ENCODE results near the gene JAG2. TPM values are rescaled to one million over a fixed set of nuclear protein-coding genes. Genes with fewer than 3 reads are reported as not detected.
A peak's percentile ranks its signal among the peaks of the same experiment; 100 is the strongest.

Gene JAG2
- total RNA-seq, 1 donor from 2014 or later, result 7.0 TPM

DNA sequence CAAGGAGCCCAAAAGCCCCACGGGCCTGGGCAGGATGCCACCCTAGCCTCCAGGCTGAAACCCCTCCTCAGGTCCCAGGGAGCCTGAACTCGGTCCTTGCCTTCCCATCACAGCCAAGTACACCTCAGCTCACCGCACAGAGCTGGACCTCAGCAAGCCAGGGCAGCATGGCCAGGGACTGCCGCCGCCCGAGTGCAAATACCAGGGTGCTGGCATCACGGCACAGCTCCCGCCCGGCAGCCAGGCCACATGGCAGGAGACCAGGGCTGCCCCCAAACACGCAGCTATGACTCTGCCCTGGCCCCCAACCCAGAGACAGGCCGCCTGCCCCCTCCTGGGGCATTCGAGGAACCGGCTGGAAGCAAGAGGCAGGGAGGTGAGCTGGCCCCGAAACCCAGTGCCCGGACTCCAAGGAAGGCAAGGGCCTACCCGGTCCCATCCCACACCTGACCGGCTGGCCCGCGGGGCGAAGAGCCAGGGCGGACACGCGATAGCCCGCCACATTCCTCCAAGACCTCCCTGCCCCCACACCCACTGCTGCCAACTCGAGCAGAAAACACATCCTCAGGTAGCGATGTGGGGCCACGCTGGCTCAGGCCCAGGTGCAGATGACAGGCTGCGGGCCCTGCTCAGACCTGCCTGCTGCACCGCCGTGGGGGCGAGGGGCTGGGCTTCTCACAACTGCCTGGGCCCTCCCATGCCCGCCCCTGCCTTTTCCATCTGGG lies 2.7 kb downstream of the JAG2 start:
- DNase-seq (ENCODE audit: low spot score), result peak; percentile 30

DNA sequence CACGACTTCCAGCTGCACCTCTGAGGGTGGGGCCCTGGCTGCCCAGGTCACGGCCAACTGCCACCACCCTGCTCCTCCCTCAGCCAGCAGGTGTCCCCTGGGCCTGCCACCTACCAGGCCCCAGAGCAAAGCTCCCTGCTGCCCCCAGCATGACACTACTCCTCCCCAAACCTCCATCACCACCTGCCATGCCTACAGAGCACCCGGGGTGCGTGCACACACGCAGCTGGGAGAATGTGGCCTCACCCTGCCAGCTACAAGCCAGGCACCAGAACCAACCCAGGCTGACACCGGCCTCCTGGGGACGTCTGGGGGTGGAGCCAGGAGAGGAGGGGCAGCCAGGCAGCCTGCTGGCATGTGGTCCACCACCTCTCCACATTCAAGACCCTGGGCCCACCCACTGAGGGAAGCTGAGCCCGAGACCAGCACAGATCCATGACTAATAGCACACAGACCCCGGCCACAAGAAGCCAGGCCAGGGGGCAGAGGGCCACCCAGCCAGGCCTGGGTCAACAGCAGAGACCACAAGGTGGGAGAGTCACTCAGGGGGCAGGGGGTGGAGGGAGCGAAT lies 3.4 kb downstream of the JAG2 start:
- no peak for DNase-seq (ENCODE audit: low spot score)

DNA sequence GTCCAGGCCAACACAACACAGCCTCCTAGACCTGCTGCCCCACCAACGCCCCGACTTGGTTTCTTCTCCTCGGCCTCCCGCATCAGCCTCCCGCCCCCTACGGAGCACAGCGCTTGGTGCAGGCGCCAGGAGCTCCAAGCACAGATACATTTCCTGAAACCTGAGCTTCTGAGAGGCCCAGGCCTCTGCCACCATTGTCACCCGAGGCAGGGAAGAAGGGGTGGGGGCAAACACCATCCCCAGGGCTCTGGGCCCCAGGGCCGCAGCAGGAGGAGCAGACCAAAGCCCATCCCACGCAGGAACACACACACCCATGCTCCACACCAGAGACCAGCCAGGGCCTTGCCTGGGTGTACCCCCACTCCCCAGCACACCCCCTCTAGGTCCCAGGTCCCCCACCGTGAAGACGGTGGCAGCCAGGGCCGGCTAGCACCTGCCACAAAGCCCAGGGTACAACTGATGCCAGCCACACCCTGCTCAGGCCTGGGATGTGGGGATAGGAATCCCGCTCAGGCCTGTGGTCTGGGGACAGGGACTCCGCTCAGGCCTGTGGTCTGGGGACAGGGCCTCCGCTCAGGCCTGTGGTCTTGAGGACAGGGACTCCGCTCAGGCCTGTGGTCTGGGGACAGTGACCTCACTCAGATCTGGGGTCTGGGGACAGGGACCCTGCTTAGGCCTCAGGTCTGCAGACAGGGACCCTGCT lies 5.4 kb downstream of the JAG2 start:
- DNase-seq (ENCODE audit: low spot score), result no peak

DNA sequence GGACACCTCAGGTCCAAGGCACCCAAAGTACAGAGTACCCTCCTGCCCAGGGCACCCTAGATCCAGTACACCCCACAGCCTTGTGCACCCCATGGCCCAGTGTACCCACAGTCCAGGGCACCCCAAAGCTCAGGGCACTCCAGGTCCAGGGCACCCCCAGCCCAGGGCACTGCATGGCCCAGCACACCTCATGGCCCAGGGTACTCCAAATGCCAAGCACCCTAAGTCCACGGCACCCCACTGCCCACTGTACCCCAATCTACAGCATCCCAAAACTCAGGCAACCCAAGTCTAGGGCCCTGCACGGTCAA lies 6.0 kb downstream of the JAG2 start:
- DNase-seq (ENCODE audit: low spot score), result no peak

DNA sequence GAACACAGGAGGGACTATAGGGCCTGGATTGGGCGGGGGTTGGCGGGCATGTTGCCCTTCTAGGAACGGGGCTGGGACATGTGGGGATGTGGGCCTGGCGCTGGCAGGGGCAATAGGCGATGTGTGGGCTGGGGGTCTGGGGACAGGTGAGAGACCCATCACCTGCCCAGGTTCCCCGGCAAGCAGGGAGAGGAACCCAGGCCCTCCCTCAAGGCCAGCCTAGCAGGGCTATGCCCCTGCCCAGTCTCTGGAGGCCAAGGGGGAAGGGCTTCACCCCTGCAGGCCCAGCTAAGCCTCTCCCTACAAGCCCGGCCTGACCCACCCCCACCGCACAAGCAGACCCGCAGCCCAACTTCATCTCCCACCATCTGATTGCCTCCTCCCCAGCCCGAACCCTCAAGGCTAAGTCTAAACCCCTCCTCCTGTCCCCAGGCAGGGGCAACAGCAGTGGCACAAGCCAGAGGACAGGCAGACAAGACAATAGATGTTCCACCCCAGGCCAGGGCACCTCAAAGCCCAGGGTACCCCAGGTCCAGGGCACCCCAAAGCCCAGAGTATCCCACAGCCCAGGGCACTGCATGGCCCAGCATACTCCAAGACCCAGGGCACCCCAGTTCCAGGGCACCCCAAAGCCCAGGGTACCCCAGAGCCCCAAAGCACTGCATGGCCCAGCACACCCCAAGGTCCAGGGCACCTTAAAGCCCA lies 6.5 kb downstream of the JAG2 start:
- DNase-seq (ENCODE audit: low spot score), result no peak

DNA sequence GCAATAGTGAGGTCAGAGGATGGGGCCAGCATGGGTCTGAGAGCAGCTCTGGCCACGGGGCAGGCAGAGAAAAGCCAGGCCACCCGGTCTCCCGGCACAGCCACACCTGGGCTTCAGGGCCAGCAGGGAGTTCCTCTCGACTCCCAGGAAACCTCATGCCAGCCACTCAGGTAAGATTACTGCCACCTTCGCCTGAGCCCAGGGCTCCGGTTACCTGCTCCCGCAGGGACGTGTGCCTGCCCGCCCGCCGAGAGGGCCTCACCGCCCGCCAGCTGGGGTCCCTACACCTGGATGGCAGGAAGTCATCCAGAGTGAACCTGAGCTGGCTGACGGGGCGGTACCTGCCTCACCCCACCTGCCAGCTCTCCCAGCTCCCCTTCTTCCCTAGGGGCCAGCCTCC lies 7.3 kb downstream of the JAG2 start:
- DNase-seq (ENCODE audit: low spot score), result no peak

DNA sequence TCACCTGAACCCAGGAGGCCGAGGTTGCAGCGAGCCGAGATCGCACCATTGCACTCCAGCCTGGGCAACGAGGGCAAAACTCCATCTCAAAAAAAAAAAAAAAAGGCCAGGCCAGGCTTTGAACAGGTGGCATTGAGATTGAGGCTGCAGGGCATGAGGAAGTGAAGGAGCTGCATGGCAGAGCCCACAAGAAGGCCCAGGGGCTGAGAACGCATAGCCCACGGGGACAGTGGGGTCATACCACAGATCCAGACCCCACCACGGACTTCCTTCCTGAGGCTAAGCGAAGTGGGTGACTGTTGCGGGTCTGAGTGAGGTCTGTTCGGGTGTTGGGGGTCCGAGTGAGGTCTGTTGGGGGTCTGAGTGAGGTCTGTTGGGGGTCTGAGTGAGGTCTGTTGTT lies 7.8 kb downstream of the JAG2 start:
- DNase-seq (ENCODE audit: low spot score), result no peak

DNA sequence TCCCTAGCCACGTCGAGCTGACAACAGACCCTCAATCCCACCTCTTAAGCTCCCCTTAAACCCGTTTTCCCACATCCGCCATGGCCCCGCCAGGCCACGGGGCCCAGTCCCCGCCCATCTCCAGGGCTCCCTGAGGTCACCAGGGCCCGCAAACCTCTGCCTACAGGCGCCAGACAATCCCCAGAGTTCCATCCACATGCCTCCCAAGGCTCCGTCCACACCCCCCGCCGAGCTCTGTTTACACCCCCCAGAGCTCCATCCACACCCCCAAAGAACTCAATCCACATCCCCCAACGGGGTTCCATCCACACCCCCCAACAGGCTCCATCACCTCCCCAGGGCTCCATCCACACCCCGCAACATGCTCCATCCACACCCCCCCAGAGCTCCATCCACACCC lies 9.2 kb downstream of the JAG2 start:
- DNase-seq (ENCODE audit: low spot score), result no peak

DNA sequence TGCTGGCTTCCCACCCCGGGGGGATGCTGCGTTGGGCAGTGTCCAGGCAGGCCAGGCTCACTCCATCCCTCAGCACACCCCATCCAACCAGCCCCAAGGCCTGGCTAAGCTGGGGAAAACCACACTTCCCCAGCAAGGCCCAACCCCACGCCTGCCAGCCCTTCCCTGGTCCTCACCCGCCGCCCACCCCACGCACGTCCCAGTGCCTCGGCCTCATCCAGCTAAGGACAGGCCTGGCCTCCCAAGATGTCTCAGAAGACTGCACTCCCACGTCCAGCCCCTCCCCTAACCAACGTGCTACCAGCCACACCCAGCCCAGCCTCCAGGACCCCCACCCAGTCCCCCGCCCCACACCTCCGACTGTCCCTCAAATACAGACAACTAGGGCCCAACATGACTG lies 9.8 kb downstream of the JAG2 start:
- DNase-seq (ENCODE audit: low spot score), result no peak

DNA sequence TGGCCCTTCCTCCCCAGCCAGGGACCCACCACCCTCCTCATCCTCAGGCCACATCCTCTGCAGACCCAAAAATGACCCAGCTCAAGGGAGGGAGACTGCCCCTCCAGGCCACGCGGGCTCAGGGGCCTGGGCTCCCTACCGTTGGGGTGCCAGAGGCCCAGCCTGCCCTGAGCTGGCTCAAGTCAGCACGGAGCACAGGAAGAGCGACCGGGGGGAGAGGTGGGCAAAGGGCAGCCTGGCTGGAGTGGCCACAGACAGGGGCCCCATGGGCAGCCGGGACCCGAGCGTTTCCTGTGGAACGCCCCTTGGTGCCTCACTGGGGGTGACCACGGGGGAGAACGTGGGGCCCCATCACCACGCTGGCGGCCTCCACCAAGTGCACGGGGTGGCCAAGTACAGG lies 10.7 kb downstream of the JAG2 start:
- DNase-seq (ENCODE audit: low spot score), result no peak

DNA sequence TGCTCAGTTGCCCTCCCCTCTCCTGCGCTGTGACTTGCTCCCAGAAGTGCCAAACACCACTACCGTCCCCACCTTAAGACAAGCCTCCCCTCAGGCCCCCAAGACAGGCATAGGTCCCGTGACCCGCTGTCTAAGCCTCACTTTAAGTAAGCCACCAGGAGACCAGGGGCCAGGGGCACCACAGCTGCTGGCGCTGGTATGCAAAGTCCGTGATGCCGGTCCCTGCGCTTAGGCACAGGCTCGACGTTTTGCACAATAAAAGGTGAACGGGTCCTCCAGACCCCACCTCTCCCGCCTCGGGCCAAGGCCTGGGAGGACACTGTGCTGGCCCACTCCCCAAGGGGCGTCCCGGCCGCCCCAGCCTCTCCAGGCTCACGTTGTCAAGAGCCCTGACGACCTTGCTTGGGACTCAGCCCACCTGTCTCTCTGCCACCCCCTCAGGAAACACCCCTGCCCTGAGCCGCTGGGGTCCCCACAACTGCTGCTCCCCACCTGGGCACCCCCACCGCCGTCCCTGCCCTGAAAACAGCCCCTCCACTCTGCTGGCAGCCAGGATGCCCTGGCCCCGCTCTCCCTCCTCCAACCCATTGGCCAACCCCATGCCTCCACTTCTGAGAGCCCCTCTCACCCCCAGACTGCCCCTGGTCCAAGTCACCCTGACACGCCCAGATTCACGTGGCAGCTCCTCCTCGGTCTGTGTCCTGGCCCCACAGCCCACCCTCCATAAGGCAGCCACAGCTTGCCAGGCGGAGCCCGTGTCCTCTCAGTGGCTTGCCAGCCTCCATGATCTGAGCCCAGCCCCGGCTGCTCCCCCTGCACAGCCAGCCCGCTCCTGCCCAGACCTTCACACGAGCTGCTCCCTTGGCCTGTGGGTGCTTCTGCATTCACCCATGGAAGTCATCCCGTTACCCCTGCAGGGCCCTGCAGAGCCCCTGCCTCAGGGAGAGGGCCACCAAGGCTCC lies 11.9 kb downstream of the JAG2 start:
- no peak for DNase-seq (ENCODE audit: low spot score)

DNA sequence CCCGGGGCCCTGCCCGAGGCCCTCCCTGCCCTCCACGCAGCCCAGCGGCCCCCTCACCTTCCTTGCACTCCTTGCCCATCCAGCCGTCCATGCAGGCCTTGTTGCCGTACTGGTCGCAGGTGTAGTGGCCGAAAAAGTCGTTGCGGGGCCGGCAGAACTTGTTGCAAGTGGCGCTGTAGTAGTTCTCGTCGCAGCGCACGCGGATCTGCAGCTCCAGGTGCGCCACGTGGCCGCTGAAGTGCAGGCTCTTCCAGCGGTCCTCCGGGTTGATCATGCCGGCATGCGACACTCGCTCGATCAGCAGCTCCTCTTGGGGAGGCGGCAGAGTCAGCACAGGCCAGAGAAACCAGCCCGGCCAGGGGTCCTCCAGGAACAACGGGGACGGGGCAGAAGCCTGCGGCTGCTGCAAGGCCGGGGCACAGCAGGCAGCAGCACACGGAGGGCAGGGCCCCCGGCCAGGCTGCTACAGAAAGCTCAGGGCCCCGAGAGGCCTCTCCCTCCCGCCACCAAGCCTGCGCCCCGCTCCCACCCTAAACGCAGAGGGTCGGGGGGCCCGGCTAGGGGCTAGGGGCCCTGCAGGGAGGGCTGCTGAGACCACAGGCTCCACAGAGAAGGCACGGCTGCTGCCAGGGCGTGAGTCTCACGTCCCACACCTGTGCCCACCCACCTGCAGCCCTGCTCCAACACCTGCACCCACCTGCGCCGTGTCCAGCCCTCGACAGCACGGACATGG lies 12.7 kb downstream of the JAG2 start:
- DNase-seq (ENCODE audit: low spot score), result no peak

DNA sequence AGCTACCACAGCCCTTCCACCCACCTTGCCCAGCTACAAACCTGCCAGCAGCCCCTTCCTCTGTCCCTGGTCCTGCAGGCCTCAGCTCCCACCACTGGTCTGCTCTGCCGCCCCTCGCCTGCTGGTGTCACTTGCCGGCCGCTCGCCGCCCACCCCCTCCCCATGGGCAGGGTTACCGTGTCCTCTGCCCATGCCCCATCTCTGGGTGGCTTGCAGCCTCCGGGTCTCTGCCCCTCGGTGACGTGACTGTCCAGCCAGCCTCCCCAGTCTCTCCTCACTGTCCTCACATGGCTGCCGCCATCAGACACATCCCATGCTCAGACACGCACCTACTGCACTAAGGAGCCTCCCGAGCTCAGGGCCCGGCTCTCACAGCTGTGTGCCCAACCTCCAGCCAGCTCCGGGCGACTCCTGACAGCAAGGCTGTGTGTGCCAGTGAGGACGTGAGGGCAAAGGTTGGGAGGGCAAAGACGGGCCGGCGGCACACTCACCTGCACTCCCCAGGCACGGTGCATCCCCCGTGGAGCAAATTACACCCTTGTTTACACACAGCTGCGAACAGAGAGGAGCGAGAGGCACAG lies 13.4 kb downstream of the JAG2 start:
- DNase-seq (ENCODE audit: low spot score), result no peak

DNA sequence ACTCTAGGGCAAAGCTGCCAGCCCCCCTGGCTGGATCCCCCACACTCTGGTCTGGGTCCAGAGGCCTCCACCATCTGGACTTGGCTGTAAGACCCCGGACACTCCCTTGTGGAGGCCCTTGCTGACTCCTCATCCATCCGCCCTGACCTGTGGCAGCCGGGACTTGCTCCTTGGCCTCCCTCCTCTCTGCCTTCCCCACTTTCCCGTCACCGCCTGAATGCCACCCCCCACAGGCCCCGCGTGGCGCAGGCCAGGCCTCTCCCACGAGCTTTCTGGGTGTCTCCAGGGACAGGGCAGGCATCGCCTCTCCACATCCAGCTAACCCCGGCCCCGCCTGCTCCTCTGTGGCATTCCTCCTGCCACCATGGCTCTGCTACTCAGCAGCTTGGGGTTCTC lies 14.1 kb downstream of the JAG2 start:
- DNase-seq (ENCODE audit: low spot score), result no peak

DNA sequence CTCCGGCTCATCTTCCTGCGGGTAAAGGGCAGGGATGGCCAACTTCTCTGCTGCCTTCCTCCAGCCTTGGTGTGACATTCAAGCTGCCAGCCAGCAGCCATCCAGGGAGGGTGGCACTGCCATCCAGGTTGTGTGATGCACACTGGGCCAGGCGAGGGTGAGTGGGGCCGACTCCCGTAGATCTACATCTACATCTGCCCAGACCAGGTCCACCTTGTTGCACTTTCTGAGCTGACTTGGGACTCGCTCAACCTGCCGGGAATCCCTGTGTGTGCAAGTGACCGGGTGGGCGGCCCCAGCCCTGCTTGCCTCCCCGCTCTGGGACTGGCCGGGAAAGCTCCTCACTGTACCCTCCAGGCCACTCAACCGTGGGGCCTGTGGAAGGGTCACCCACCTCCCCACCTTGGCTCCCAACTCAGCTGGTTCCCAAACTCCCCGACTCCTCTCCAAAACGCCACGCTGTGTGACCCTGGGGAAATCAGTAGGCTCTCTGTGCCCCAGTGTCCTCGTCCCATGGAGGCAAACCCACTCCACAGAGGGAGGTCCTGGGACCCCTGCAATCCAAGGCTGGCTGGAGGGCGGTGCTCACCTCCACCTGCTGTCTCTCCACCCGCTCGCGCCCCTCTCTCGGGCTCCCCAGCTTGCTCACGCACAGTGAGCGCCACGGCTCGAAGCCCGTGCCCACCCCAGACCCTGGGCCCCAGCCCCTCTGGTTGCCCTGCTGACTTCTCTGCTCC lies 14.7 kb downstream of the JAG2 start:
- DNase-seq (ENCODE audit: low spot score), result no peak

DNA sequence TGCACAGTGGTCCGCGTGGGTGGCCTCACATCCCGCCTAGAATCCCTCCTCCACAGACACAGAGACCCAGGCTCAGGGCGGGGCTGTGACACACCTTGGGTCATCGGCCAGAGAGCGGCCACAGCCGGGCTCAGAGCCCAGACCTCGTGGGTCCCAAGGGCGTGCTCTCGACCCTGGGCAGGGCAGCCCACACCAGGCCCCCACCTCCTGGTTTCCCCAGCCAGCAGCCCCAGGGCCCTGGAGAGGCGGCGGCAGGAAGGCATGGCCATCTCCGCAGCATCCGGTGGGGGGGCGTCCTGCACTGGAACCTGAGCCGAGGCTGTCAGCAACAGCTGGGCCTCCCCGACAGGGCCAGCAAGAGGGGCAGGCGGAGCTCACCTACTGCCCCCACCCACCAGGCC lies 15.2 kb downstream of the JAG2 start:
- DNase-seq (ENCODE audit: low spot score), result no peak

DNA sequence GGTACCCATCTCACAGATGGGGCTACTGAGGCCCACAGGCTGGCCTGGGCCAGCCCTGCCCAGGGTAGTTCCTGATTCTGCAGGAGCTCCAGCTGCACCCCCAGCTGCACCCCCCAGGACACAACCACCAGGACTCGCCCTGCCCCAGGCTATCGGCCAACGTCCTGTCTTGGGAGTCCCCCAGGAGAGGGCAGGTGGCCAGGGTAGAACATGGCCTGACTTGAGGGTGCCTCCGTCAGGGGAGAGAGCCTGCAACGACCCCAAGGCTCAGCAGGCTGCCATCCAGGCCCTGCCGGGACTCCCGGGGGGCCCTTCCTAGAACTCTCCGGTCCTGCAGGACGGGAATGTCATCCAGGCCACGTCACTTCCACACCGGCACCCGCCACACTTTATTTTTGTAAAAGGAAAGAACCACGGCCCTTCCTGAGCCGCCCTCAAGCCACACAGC lies 15.8 kb downstream of the JAG2 start:
- DNase-seq (ENCODE audit: low spot score), result no peak

DNA sequence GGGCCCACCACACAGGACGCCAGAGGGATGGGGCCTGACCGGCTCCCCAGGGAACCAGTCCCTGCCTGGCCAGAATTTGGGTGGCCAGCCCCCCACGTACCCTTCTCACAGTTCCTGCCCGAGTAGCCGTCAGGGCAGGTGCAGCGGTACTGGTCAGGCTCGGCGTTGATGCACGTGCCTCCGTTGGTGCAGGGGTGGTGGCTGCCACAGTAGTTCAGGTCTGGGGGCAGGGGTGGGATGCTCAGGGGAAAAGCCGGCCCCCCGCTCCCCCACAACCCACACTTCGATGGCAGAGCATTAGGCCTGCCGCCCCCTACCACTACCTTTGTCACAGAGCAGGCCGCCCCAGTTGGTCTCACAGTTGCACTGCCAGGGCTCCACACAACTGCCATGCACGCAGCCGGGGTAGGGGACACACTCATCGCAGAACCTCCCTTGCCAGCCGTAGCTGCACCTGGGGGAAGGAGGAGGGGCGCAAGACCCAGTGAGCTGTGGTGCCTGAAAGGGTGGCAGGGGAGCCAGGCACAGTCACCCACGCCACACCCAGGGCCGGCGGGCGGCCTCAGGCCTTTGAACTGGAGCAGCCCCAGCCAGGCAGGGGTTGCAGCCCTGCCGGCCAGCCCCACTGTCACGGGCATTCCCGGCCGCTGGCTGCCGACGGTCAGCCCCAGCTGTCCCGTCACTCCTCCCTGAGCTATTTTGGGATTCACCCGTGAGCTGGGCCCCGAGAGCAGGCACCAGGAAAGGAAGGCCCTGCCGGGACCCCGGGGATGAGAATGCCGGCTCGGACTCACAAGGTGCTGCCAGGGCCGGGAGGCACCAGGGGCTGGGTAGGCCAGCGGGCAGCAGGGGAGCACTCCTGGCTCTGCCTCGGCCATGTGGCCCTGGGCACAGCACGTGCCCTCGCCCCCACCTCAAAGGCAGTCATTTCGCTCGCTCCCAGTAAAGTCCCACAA lies 16.5 kb downstream of the JAG2 start:
- no peak for DNase-seq (ENCODE audit: low spot score)

All from umbilical cord (tissue), 2 donors.